K562 (cell line): ENCODE measurements around the gene ARPC4. TPM values are rescaled to one million over a fixed set of nuclear protein-coding genes. Genes with fewer than 3 reads are reported as not detected.

Experiments
- ATAC-seq: fragments of 200-7000 bp; cut with Tn5 transposase; 3 replicates; pipeline ENCODE4 v1.9.1; 2020; ENCODE audit warnings: moderate library complexity
- BruUV-seq: library from RNA; stranded (reverse); fragments of 400-500 nt; replicated peaks from 2 replicates; lab custom pipeline; 2021; lab: Mats Ljungman, UMichigan
- CTCF ChIA-PET: fragments of 300-600 bp; formaldehyde crosslinking; extraction: SDS; loops from one replicate; lab custom pipeline; 2021; ENCODE audit warnings: low intra/inter-chr PET ratio; lab: Yijun Ruan, JAX
- POLR2A ChIA-PET: fragments of 300-600, 350-650 bp; sonication (Branson Sonifier 250); formaldehyde crosslinking; extraction: SDS; loops from one replicate; lab custom pipeline; 2021; ENCODE audit warnings: antibody characterized with exemption, inconsistent platforms; lab: Yijun Ruan, JAX
- DNase-seq, 4 experiments: peaks; one replicate each; pipeline versions ENCODE4 v3.0.0 to v3.0.0-alpha.2; 2011 to 2018; ENCODE audit warnings: low spot score in 3 of 4, mixed read lengths in 3 of 4; ENCODE audit errors: extremely low read depth in 1 of 4
- FAIRE-seq: peaks from 2 replicates; lab custom pipeline; 2011; peaks lifted over from hg19 to GRCh38; lab: Jason Lieb, UNC
- H2AFZ ChIP-seq: 2 replicates; pipeline ENCODE4 v1.6.0; 2011; ENCODE audit warnings: low read depth, low read length, control low read depth, inconsistent platforms
- H3K27ac ChIP-seq: fragments of 200-600 bp; 3 replicates; pipeline ENCODE4 v1.8.0; 2011; ENCODE audit warnings: low read depth, mild to moderate bottlenecking, control low read depth, inconsistent platforms, low read length, moderate library complexity, mixed read lengths; ENCODE audit errors: extremely low read depth
- H3K27me3 ChIP-seq, 2 experiments: fragments of 300-600 bp in 1 of 2; 2 replicates in 1 of 2; 3 replicates in 1 of 2; pipeline versions ENCODE4 v1.6.0 to v1.8.0; 2011; ENCODE audit warnings: inconsistent platforms in 2 of 2, low read length in 2 of 2, mild to moderate bottlenecking in 1 of 2, mixed read lengths in 1 of 2, moderate library complexity in 1 of 2; ENCODE audit not compliant: control insufficient read depth in 2 of 2, insufficient read depth in 2 of 2
- H3K36me3 ChIP-seq: fragments of 300-600 bp; 3 replicates; pipeline ENCODE4 v1.8.0; 2011; ENCODE audit warnings: mild to moderate bottlenecking, low read length, inconsistent platforms; ENCODE audit not compliant: control insufficient read depth, insufficient read depth
- H3K4me1 ChIP-seq, 2 experiments: fragments of 200-600 bp in 1 of 2; replicated peaks in 1 of 2; 2 replicates in 1 of 2; 3 replicates in 1 of 2; pipeline versions ENCODE4 v1.5.1 to v1.8.0; 2011; ENCODE audit warnings: inconsistent platforms in 2 of 2, low read length in 2 of 2, mild to moderate bottlenecking in 1 of 2, mixed read lengths in 1 of 2, moderate library complexity in 1 of 2; ENCODE audit not compliant: control insufficient read depth in 2 of 2, insufficient read depth in 2 of 2
- H3K4me2 ChIP-seq: 2 replicates; pipeline ENCODE4 v1.6.1; 2011; ENCODE audit warnings: low read length, control low read depth, inconsistent platforms, mixed read lengths; ENCODE audit not compliant: insufficient read depth
- H3K4me3 ChIP-seq: fragments of 200-600 bp; sonication (generic), shearing (Covaris generic); 2 replicates; pipeline ENCODE4 v1.5.1; 2016; ENCODE audit warnings: control low read depth, inconsistent platforms
- H3K79me2 ChIP-seq: fragments of 200-600 bp; 3 replicates; pipeline ENCODE4 v1.8.0; 2011; ENCODE audit warnings: low read length, inconsistent platforms; ENCODE audit not compliant: control insufficient read depth, insufficient read depth
- H3K9ac ChIP-seq, 2 experiments: 2 replicates each; pipeline versions ENCODE4 v1.6.0 to v1.6.1; 2011; ENCODE audit warnings: low read depth in 2 of 2, low read length in 2 of 2, control low read depth in 1 of 2, inconsistent platforms in 1 of 2, mild to moderate bottlenecking in 1 of 2, mixed read lengths in 1 of 2; ENCODE audit not compliant: insufficient read depth in 1 of 2
- H3K9me1 ChIP-seq: one replicate; pipeline ENCODE4 v1.6.0; 2011; ENCODE audit warnings: inconsistent platforms, mild to moderate bottlenecking, low read length, moderate library complexity; ENCODE audit not compliant: control insufficient read depth, insufficient read depth
- H3K9me3 ChIP-seq: replicated peaks from 2 replicates; pipeline ENCODE4 v1.5.1; 2011; ENCODE audit warnings: low read depth, low read length, inconsistent platforms; ENCODE audit not compliant: control insufficient read depth, insufficient read depth
- H4K20me1 ChIP-seq: replicated peaks from 2 replicates; pipeline ENCODE4 v1.6.1; 2011; ENCODE audit warnings: low read length, inconsistent platforms, mixed read lengths; ENCODE audit not compliant: control insufficient read depth, insufficient read depth
- CBFA2T2 ChIP-seq: fragments of 450-650 bp; conservative IDR thresholded peaks from 2 replicates; pipeline ENCODE4 v1.6.1; 2017; ENCODE audit warnings: mild to moderate bottlenecking
- CGGBP1 ChIP-seq: fragments of 250-450 bp; sonication (Bioruptor Pico); IDR thresholded peaks from 2 replicates; pipeline ENCODE4 v1.9.0; 2021; ENCODE audit warnings: mild to moderate bottlenecking
- HDAC1 ChIP-seq, 2 experiments: fragments of 450-650 bp; IDR thresholded peaks; 2 replicates each; pipeline ENCODE4 v1.6.1; 2016 to 2017; ENCODE audit warnings: inconsistent platforms in 1 of 2, mild to moderate bottlenecking in 1 of 2, moderate library complexity in 1 of 2
- KDM1A ChIP-seq, 2 experiments: fragments of 450-650 bp; IDR thresholded peaks; 2 replicates each; pipeline ENCODE4 v1.6.1; 2016; ENCODE audit warnings: mild to moderate bottlenecking in 2 of 2
- LEF1 ChIP-seq: fragments of 450-650 bp; IDR thresholded peaks from 2 replicates; pipeline ENCODE4 v1.6.1; 2016; ENCODE audit warnings: mild to moderate bottlenecking
- MAFG ChIP-seq: fragments of 450-650 bp; conservative IDR thresholded peaks from 2 replicates; pipeline ENCODE4 v1.6.1; 2016; ENCODE audit warnings: missing genetic modification characterization, missing compliant biosample characterization
- MCM2 ChIP-seq: fragments of 450-650 bp; IDR thresholded peaks from 2 replicates; pipeline ENCODE4 v1.6.1; 2017; ENCODE audit warnings: low read depth, mild to moderate bottlenecking
- MLLT1 ChIP-seq, 2 experiments: fragments of 450-650 bp; IDR thresholded peaks; 2 replicates each; pipeline ENCODE4 v1.6.1; 2016
- POLR3G ChIP-seq: IDR thresholded peaks from 2 replicates; pipeline ENCODE4 v1.6.1; 2011; ENCODE audit not compliant: insufficient read length, insufficient replicate concordance; ENCODE audit errors: extremely low read depth
- RBFOX2 ChIP-seq: fragments of 200-400 bp; formaldehyde crosslinking; IDR thresholded peaks from 2 replicates; pipeline ENCODE4 v1.6.1; 2017; ENCODE audit warnings: low read depth, mild to moderate bottlenecking, low read length, moderate library complexity
- RFX5 ChIP-seq: IDR thresholded peaks from 2 replicates; pipeline ENCODE4 v1.6.1; 2011; ENCODE audit warnings: low read depth, mild to moderate bottlenecking, improper control_type of control experiment, low read length
- SAP30 ChIP-seq: fragments of 200-600 bp; sonication (generic); IDR thresholded peaks from 2 replicates; pipeline ENCODE4 v1.6.1; 2012; ENCODE audit warnings: borderline replicate concordance, low read depth, mild to moderate bottlenecking, moderate library complexity, low read length, control low read depth, inconsistent platforms; ENCODE audit not compliant: insufficient read depth, poor library complexity, severe bottlenecking
- SMAD2 ChIP-seq: fragments of 150-350 bp; IDR thresholded peaks from 2 replicates; pipeline ENCODE4 v1.6.1; 2014; ENCODE audit warnings: low read depth, mild to moderate bottlenecking, low read length
- TCF3 ChIP-seq: sonication (generic); formaldehyde crosslinking; IDR thresholded peaks from 2 replicates; pipeline ENCODE4 v1.4.0; 2020; ENCODE audit warnings: mild to moderate bottlenecking, missing genetic modification reagents
- TEAD2 ChIP-seq: fragments of 450-650 bp; IDR thresholded peaks from 2 replicates; pipeline ENCODE4 v1.6.1; 2016; ENCODE audit warnings: missing genetic modification characterization, control low read depth, missing compliant biosample characterization
- ZEB2 ChIP-seq: fragments of 450-650 bp; IDR thresholded peaks from 2 replicates; pipeline ENCODE4 v1.6.1; 2016
- ZFP30 ChIP-seq: fragments of 250-450 bp; sonication (Bioruptor Pico); IDR thresholded peaks from 2 replicates; pipeline ENCODE4 v1.8.0; 2022; ENCODE audit warnings: moderate library complexity, mild to moderate bottlenecking, inconsistent platforms, borderline replicate concordance
- ZFP36 ChIP-seq: fragments of 150-350 bp; IDR thresholded peaks from 2 replicates; pipeline ENCODE4 v1.6.1; 2018; ENCODE audit warnings: low read length, low read depth; ENCODE audit not compliant: partially characterized antibody
- ZNF282 ChIP-seq: sonication (generic); formaldehyde crosslinking; IDR thresholded peaks from 2 replicates; pipeline ENCODE4 v1.8.1; 2023; ENCODE audit warnings: missing genetic modification reagents
- WGBS: fragments of 100-300 bp; shearing (Covaris generic); methylation state at CpG from one replicate; pipeline ENCODE4 v1.1.6; 2016; ENCODE audit warnings: low coverage, mixed read lengths; ENCODE audit not compliant: insufficient coverage; ENCODE audit errors: missing lambda C conversion rate; 5-methylcytosine and 5-hydroxymethylcytosine counted together
- in situ Hi-C: fragments of 300-500 bp; cut with MboI; formaldehyde crosslinking; loops from 4 replicates; pipeline ENCODE4 v1.15.0; 2018; ENCODE audit warnings: inconsistent platforms, mixed read lengths
- intact Hi-C: fragments of 100-400 bp; cut with micrococcal nuclease; formaldehyde crosslinking; loops from 2 replicates; pipeline ENCODE4 v1.14.2; 2022
- polyA plus RNA-seq, 8 experiments: library from polyadenylated mRNA; depleted of rRNA in 4 of 8; stranded (reverse) in 5 of 8; unstranded in 3 of 8; fragments of >200 nt; fragmentation: Nextera tagmentation in 2 of 8; fragmentation: Illumina TruSeq in 1 of 8; extraction: Ambion mirVana in 2 of 8; extraction: Trizol in 1 of 8; gene quantifications; 2 replicates each; pipeline versions ENCODE4 v1.2.1 to v1.2.3, GENCODE V29; 2011 to 2014; ENCODE audit warnings: inconsistent platforms in 1 of 8, missing spikeins in 1 of 8
- total RNA-seq, 7 experiments: library from RNA; depleted of rRNA in 6 of 7; stranded (reverse); fragments of >200 nt in 6 of 7; fragmentation: Illumina TruSeq in 2 of 7; extraction: Trizol in 2 of 7; gene quantifications; 2 replicates each; pipeline versions ENCODE4 v1.2.1 to v1.2.3, GENCODE V29; 2011 to 2021; ENCODE audit warnings: low replicate concordance in 1 of 7
- TF ChIP-seq, protein P1 (sequence below): fragments of 250-450 bp; sonication (Bioruptor Pico); IDR thresholded peaks from 2 replicates; pipeline ENCODE4 v1.8.0; 2022; ENCODE audit warnings: moderate library complexity, mild to moderate bottlenecking, inconsistent platforms

Gene ARPC4
- total and polyA plus RNA-seq, 9 of the 15 experiments (the other 6 are each of a cell fraction or from before 2014, with no cell fraction given) = 20.1 to 153 (median 119) TPM

- no peak for TF ChIP-seq RFX5
- TF ChIP-seq HDAC1 (IDR thresholded peaks at IDR 0.05) = no peak
- no peak for TF ChIP-seq RBFOX2
- TF ChIP-seq ZFP30 (CRISPR knock-in tag) = no peak
- TF ChIP-seq, protein P1, sequence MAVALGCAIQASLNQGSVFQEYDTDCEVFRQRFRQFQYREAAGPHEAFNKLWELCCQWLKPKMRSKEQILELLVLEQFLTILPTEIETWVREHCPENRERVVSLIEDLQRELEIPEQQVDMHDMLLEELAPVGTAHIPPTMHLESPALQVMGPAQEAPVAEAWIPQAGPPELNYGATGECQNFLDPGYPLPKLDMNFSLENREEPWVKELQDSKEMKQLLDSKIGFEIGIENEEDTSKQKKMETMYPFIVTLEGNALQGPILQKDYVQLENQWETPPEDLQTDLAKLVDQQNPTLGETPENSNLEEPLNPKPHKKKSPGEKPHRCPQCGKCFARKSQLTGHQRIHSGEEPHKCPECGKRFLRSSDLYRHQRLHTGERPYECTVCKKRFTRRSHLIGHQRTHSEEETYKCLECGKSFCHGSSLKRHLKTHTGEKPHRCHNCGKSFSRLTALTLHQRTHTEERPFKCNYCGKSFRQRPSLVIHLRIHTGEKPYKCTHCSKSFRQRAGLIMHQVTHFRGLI = no peak
- no peak for TF ChIP-seq LEF1
Measured at GRCh38 chr3:9781551-9781950, 11.3 kb upstream of the ARPC4 start (continued).

- H3K4me1 ChIP-seq = peaks cover 33% of the 10 kb centered on the region in 2 experiments
- 67% methylated on average over 3 of the region's 3 CpGs for WGBS
- DNase-seq = no peak
- ATAC-seq = no peak
- BruUV-seq = no TSS peak
- H3K79me2 ChIP-seq = no peaks in the 10 kb centered on the region
- no peaks in the 10 kb centered on the region for H3K27me3 ChIP-seq
- H3K9me1 ChIP-seq = no peaks in the 10 kb centered on the region
- ChIA-PET CTCF (interaction anchor here (0.6 kb wide), 1 partner anchor 1102 kb away, joined by 4 read pairs; no protein-coding TSS in a partner anchor), POLR2A (interaction anchor here (0.8 to 3.1 kb wide), 6 partner anchors 8 to 32 kb away, joined by 3 to 21 read pairs (median 6); partner anchors contain the start of genes ARPC4 and OGG1)
- no peak for FAIRE-seq
- no peak overlapping the region for H3K4me2 ChIP-seq
- peaks cover 55% of the 10 kb centered on the region for H3K36me3 ChIP-seq
- H3K9me3 ChIP-seq = no peaks in the 10 kb centered on the region
- H2AFZ ChIP-seq = no peak overlapping the region
- no peak overlapping the region for H3K27ac ChIP-seq
- no peak overlapping the region for H3K4me3 ChIP-seq
- intact Hi-C loops = loop anchor here (5.0 kb wide), 1 partner anchor 150 kb away; the partner anchor contains the start of gene CRELD1
- no peak overlapping the region; a peak in 1 of 4 replicates for H3K9ac ChIP-seq
- no peaks in the 10 kb centered on the region for H4K20me1 ChIP-seq
- in situ Hi-C loops = no loop called here
- no peak for TF ChIP-seq TEAD2 (tag)
- 0 out of 2 replicates have a peak, but pooled peaks have one; percentile 9 for TF ChIP-seq CBFA2T2
- no peak for TF ChIP-seq POLR3G
- no peak for TF ChIP-seq MAFG (tag)
- no peak for TF ChIP-seq ZNF282 (CRISPR knock-in tag)
- no peak for TF ChIP-seq CGGBP1 (CRISPR knock-in tag)
- TF ChIP-seq SAP30 = no peak
- TF ChIP-seq ZFP36 = no peak
- TF ChIP-seq MLLT1 (IDR thresholded peaks at IDR 0.05) = no peak
- no peak for TF ChIP-seq MCM2
- TF ChIP-seq KDM1A (IDR thresholded peaks at IDR 0.05) = no peak
- no peak for TF ChIP-seq TCF3
- no peak for TF ChIP-seq SMAD2
- no peak for TF ChIP-seq ZEB2
Measured at GRCh38 chr3:9781978-9782603, 10.8 kb upstream of the ARPC4 start.
